ENCODE results near the gene HIKESHI.

DNA sequence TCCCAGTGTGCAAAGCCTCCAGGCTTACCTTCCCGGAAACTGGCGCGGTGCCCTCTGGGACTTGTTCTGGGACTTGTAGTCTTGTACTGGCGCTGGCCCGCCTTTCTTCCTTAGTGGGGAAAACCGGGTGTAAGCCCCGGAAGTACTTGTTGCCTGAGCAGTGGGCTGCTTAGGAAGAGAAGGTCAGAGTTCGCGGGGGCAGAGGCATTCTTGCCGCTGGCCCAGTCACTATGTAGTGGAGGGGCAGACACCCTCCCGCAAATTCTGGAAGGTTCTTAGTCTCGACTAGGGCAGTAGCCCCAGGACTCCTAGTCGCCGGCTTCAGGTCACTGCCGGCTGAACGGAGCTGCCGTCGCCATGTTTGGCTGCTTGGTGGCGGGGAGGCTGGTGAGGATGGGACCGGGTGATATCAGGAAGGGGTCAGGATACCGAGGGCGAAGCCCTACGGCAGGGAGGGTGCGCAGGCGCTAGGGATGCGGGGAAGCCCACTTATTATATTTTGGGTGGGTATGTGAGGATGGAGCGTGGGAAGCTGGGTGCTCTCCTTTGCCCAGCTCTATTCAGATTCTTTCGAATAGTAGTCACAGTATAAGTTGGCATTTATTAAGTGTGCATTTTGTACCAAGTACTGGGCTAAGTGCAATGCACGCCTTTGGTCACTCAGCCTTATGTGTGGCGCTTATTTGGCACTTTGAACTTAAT lies at the start of gene HIKESHI:
- no peak for TF ChIP-seq SPI1 (IDR thresholded peaks at IDR 0.05; ENCODE audit: low read depth, low read length)
- TF ChIP-seq POLR2AphosphoS5 (IDR thresholded peaks at IDR 0.05; ENCODE audit: low read depth, low read length), result peak; percentile 79
